Panc1 (cell line): Measurements from ENCODE around the gene LOXL1. TPM values are rescaled to one million over a fixed set of nuclear protein-coding genes. Genes with fewer than 3 reads are reported as not detected.

Source experiments
- ATAC-seq: fragments of 200-7000 bp; cut with Tn5 transposase; 2 replicates; pipeline ENCODE4 v1.9.1; 2020; ENCODE audit warnings: mild to moderate bottlenecking, moderate library complexity
- BruUV-seq: library from RNA; stranded (reverse); fragments of 400-500 nt; replicated peaks from 2 replicates; lab custom pipeline; 2021; lab: Mats Ljungman, UMichigan
- CTCF ChIA-PET: fragments of 300-600 bp; sonication (Branson Sonifier 250); formaldehyde crosslinking; loops from one replicate; lab custom pipeline; 2022; ENCODE audit warnings: antibody characterized with exemption; lab: Charles Lee
- POLR2A ChIA-PET: fragments of 300-600 bp; sonication (Branson Sonifier 250); formaldehyde crosslinking; loops from one replicate; lab custom pipeline; 2022; ENCODE audit warnings: antibody characterized with exemption; lab: Charles Lee
- DNase-seq: peaks from one replicate; pipeline ENCODE4 v3.0.0-alpha.2; 2010; ENCODE audit warnings: low read depth, low spot score
- H3K27ac ChIP-seq: 2 replicates; pipeline ENCODE4 v1.5.1; 2011; ENCODE audit warnings: mild to moderate bottlenecking, low read length, inconsistent platforms
- H3K27me3 ChIP-seq: fragments of 200-500 bp; sonication (Bioruptor generic); 2 replicates; pipeline ENCODE4 v1.6.0; 2014; ENCODE audit warnings: low read length, inconsistent platforms; ENCODE audit not compliant: control insufficient read depth, insufficient read depth
- H3K36me3 ChIP-seq: fragments of 200-500 bp; sonication (Bioruptor generic); 2 replicates; pipeline ENCODE4 v1.5.1; 2014; ENCODE audit warnings: inconsistent platforms, mild to moderate bottlenecking, low read length, moderate library complexity; ENCODE audit not compliant: control insufficient read depth, insufficient read depth
- H3K4me1 ChIP-seq: 2 replicates; pipeline ENCODE4 v1.5.1; 2011; ENCODE audit warnings: inconsistent platforms, mild to moderate bottlenecking, low read length, moderate library complexity; ENCODE audit not compliant: control insufficient read depth, insufficient read depth
- H3K4me3 ChIP-seq, 2 experiments: 2 replicates each; pipeline ENCODE4 v1.5.1; 2011 to 2012; ENCODE audit warnings: low read depth in 2 of 2, low read length in 2 of 2, mild to moderate bottlenecking in 2 of 2, inconsistent platforms in 1 of 2, moderate library complexity in 1 of 2
- H3K9me3 ChIP-seq: fragments of 200-500 bp; sonication (Bioruptor generic); 2 replicates; pipeline ENCODE4 v1.5.1; 2014; ENCODE audit warnings: low read depth, mild to moderate bottlenecking, inconsistent platforms, low read length, moderate library complexity; ENCODE audit not compliant: control insufficient read depth, insufficient read depth
- POLR2AphosphoS5 ChIP-seq: IDR thresholded peaks from 2 replicates; pipeline ENCODE4 v1.6.1; 2012; ENCODE audit warnings: mild to moderate bottlenecking, low read depth, low read length, moderate library complexity
- SIN3A ChIP-seq: IDR thresholded peaks from 2 replicates; pipeline ENCODE4 v1.6.1; 2012; ENCODE audit warnings: low read depth, mild to moderate bottlenecking, low read length, moderate library complexity, borderline replicate concordance; ENCODE audit not compliant: insufficient read depth
- TCF7L2 ChIP-seq: IDR thresholded peaks from 2 replicates; pipeline ENCODE4 v1.6.1; 2011; ENCODE audit warnings: mild to moderate bottlenecking, low read depth, low read length, inconsistent platforms
- in situ Hi-C: cut with HindIII; loops from 2 replicates; pipeline ENCODE4 v1.10.0; 2016; ENCODE audit warnings: low sequenced_read_pairs, low pct_unique_long_range_greater_than_20kb
- intact Hi-C: fragments of 100-400 bp; cut with micrococcal nuclease; formaldehyde crosslinking; loops from one replicate; pipeline ENCODE4 v1.10.0; 2022; ENCODE audit not compliant: unreplicated experiment
- total RNA-seq: library from RNA; stranded (reverse); gene quantifications from one replicate; pipeline ENCODE4 v1.2.1, GENCODE V29; 2021; ENCODE audit not compliant: unreplicated experiment
- TF ChIP-seq, protein P1 (sequence below), 2 experiments: IDR thresholded peaks; 2 replicates each; pipeline ENCODE4 v1.6.1; 2011 to 2012; ENCODE audit warnings: low read depth in 2 of 2, control low read depth in 1 of 2, low read length in 1 of 2, mild to moderate bottlenecking in 1 of 2, moderate library complexity in 1 of 2; ENCODE audit not compliant: insufficient read depth in 1 of 2
- TF ChIP-seq, protein P2 (sequence below): fragments of 450-650 bp; IDR thresholded peaks from 2 replicates; pipeline ENCODE4 v1.5.1; 2017; ENCODE audit warnings: mild to moderate bottlenecking

The LOXL1 gene
- total RNA-seq, 1 experiment from 2014 or later, result 18.6 TPM

DNA sequence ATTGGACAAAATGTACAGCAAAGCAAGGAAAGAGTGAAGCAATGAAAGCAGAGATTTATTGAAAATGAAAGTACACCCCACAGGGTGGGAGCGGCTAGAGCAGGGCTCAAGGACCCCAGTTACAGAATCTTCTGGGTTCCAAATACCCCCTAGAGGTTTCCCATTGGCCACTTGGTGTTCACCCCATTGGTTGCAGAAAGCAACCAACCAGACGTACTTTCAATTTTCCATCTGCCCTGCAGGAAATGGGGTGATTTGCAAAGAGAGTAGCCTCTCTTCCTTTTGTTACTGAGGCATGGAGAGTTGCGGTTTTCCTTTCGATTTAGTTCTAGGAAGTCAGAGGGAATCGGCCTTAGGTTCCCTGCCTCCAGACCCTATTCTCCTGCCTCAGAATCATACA, 70.7 kb downstream of the LOXL1 start:
- BruUV-seq, result no TSS peak
- DNase-seq (no peak), ATAC-seq (no peak)
- intact Hi-C loops, result no loop called here
- H3K27ac ChIP-seq, result peak overlapping the region; percentile 87
- POLR2A ChIA-PET, result no interaction called here
- H3K4me1 ChIP-seq, result peaks cover 31% of the 10 kb centered on the region
- TF ChIP-seq, protein P1, sequence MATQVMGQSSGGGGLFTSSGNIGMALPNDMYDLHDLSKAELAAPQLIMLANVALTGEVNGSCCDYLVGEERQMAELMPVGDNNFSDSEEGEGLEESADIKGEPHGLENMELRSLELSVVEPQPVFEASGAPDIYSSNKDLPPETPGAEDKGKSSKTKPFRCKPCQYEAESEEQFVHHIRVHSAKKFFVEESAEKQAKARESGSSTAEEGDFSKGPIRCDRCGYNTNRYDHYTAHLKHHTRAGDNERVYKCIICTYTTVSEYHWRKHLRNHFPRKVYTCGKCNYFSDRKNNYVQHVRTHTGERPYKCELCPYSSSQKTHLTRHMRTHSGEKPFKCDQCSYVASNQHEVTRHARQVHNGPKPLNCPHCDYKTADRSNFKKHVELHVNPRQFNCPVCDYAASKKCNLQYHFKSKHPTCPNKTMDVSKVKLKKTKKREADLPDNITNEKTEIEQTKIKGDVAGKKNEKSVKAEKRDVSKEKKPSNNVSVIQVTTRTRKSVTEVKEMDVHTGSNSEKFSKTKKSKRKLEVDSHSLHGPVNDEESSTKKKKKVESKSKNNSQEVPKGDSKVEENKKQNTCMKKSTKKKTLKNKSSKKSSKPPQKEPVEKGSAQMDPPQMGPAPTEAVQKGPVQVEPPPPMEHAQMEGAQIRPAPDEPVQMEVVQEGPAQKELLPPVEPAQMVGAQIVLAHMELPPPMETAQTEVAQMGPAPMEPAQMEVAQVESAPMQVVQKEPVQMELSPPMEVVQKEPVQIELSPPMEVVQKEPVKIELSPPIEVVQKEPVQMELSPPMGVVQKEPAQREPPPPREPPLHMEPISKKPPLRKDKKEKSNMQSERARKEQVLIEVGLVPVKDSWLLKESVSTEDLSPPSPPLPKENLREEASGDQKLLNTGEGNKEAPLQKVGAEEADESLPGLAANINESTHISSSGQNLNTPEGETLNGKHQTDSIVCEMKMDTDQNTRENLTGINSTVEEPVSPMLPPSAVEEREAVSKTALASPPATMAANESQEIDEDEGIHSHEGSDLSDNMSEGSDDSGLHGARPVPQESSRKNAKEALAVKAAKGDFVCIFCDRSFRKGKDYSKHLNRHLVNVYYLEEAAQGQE (IDR thresholded peaks at IDR 0.05; ENCODE audit: insufficient read depth in 1 of 2, low read depth in 2 of 2, low read length in 1 of 2), result no peak
- TF ChIP-seq, protein P2, sequence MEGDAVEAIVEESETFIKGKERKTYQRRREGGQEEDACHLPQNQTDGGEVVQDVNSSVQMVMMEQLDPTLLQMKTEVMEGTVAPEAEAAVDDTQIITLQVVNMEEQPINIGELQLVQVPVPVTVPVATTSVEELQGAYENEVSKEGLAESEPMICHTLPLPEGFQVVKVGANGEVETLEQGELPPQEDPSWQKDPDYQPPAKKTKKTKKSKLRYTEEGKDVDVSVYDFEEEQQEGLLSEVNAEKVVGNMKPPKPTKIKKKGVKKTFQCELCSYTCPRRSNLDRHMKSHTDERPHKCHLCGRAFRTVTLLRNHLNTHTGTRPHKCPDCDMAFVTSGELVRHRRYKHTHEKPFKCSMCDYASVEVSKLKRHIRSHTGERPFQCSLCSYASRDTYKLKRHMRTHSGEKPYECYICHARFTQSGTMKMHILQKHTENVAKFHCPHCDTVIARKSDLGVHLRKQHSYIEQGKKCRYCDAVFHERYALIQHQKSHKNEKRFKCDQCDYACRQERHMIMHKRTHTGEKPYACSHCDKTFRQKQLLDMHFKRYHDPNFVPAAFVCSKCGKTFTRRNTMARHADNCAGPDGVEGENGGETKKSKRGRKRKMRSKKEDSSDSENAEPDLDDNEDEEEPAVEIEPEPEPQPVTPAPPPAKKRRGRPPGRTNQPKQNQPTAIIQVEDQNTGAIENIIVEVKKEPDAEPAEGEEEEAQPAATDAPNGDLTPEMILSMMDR, result no peak
- TF ChIP-seq TCF7L2 (no peak), SIN3A (no peak), POLR2AphosphoS5 (no peak)
- no peaks in the 10 kb centered on the region for H3K9me3 ChIP-seq
- in situ Hi-C loops, result no loop called here
- CTCF ChIA-PET, result interaction anchor here (0.5 to 1.1 kb wide), 4 partner anchors 10 to 497 kb away, joined by 3 to 4 read pairs (median 4); no protein-coding TSS in a partner anchor
- H3K36me3 ChIP-seq, result no peaks in the 10 kb centered on the region; the same call in 1 of the 2 replicates
- no peaks in the 10 kb centered on the region for H3K27me3 ChIP-seq
- H3K4me3 ChIP-seq, result peak overlapping the region; percentile 82 to 89

GRCh38 chr15:73997986-73998385, 71.7 kb downstream of the LOXL1 start:
- ChIA-PET CTCF (interaction anchor here (1.0 to 1.4 kb wide), 2 partner anchors 25 to 47 kb away, joined by 5 read pairs; no protein-coding TSS in a partner anchor), POLR2A (no interaction called here)
- DNase-seq (no peak), ATAC-seq (peak; percentile 38)
- in situ Hi-C loops (no loop called here), intact Hi-C loops (no loop called here)
- TF ChIP-seq SIN3A, result no peak
- TF ChIP-seq, protein P2, result peak; percentile 68; the same call in 1 of the 2 replicates
- no peaks in the 10 kb centered on the region for H3K27me3 ChIP-seq
- peak overlapping the region; percentile 87; the same call in 1 of the 2 replicates for H3K27ac ChIP-seq
- H3K36me3 ChIP-seq, result no peaks in the 10 kb centered on the region; the same call in 1 of the 2 replicates
- H3K4me3 ChIP-seq, result peak overlapping the region in 1 of 2 experiments; percentile 15; a peak in 1 of 4 replicates
- BruUV-seq, result no TSS peak
- peaks cover 26% of the 10 kb centered on the region for H3K4me1 ChIP-seq
- H3K9me3 ChIP-seq, result no peaks in the 10 kb centered on the region

Other genes with a start within 250 kb of the LOXL1 start
- gene CD276, start 242.1 kb upstream of the LOXL1 start, total RNA-seq, result 99.1 TPM
- 2.6 TPM for gene INSYN1, start 173.1 kb upstream of the LOXL1 start, total RNA-seq
- gene TBC1D21, start 52.9 kb upstream of the LOXL1 start, total RNA-seq, result not detected
- gene STOML1, start 65.8 kb downstream of the LOXL1 start, total RNA-seq, result 6.9 TPM
- 52.2 TPM for gene PML, start 68.3 kb downstream of the LOXL1 start, total RNA-seq
- 0.05 TPM for gene GOLGA6A, start 156.1 kb downstream of the LOXL1 start, total RNA-seq
- 0.36 TPM for gene ISLR2, start 204.1 kb downstream of the LOXL1 start, total RNA-seq
- 0.28 TPM for gene ISLR, start 247.2 kb downstream of the LOXL1 start, total RNA-seq